Lower lobe of right lung (tissue), 2 donors: ENCODE results near the gene ACAP1. TPM values are rescaled to one million over a fixed set of nuclear protein-coding genes. Genes with fewer than 3 reads are reported as not detected.
A peak's percentile ranks its signal among the peaks of the same experiment; 100 is the strongest.

Experiments
- ATAC-seq, 2 donors: fragments of 200-7000 bp; cut with Tn5 transposase; one replicate each; pipeline ENCODE4 v1.9.1; 2020 to 2022; ENCODE audit warnings: mild to moderate bottlenecking in 2 of 2, moderate library complexity in 2 of 2
- DNase-seq: peaks from one replicate; pipeline ENCODE4 v3.0.0-alpha.2; 2020
- H3K27ac ChIP-seq: fragments of 200-600 bp; one replicate; pipeline ENCODE4 v1.8.0; 2022
- H3K27me3 ChIP-seq: fragments of 200-600 bp; one replicate; pipeline ENCODE4 v1.8.0; 2022; ENCODE audit warnings: low read depth
- H3K36me3 ChIP-seq: fragments of 200-600 bp; one replicate; pipeline ENCODE4 v1.8.0; 2022; ENCODE audit warnings: mild to moderate bottlenecking
- H3K4me1 ChIP-seq: fragments of 200-600 bp; one replicate; pipeline ENCODE4 v1.8.0; 2022
- H3K4me3 ChIP-seq: fragments of 200-600 bp; one replicate; pipeline ENCODE4 v1.8.0; 2022; ENCODE audit warnings: mild to moderate bottlenecking
- H3K9me3 ChIP-seq: fragments of 200-600 bp; one replicate; pipeline ENCODE4 v1.8.0; 2022
- CTCF ChIP-seq: fragments of 200-600 bp; IDR thresholded peaks from one replicate; pipeline ENCODE4 v1.8.0; 2022; ENCODE audit warnings: antibody characterized with exemption, mild to moderate bottlenecking
- intact Hi-C: fragments of 100-400 bp; cut with DNase I; formaldehyde crosslinking; loops from one replicate; pipeline ENCODE4 v1.11.0; 2022
- total RNA-seq: library from RNA; stranded (reverse); fragmentation: NEBNext Ultra II Directional; extraction: Animal tissue kit (Norgen Biotek cat#: 25700); gene quantifications from one replicate; pipeline ENCODE4 v1.2.1, GENCODE V29; 2021
- donor health status: DM: no; HTN: yes; CAD: no; lungs with severe emphysema.

ACAP1 gene
- total RNA-seq, 1 donor from 2014 or later = 26.5 TPM

- peak overlapping the region; percentile 96 for H3K27ac ChIP-seq
- peak; percentile 43 for TF ChIP-seq CTCF
- no peaks in the 10 kb centered on the region for H3K9me3 ChIP-seq
- ATAC-seq (no peak), DNase-seq (no peak)
- H3K4me3 ChIP-seq = peak overlapping the region; percentile 87
- H3K36me3 ChIP-seq = no peaks in the 10 kb centered on the region
- H3K4me1 ChIP-seq = peaks cover 57% of the 10 kb centered on the region
- intact Hi-C loops = no loop called here
- H3K27me3 ChIP-seq = no peaks in the 10 kb centered on the region
These were observed 16.2 kb downstream of the ACAP1 start for GRCh38 chr17:7352503-7352889.

- no peak for TF ChIP-seq CTCF
- DNase-seq (no peak), ATAC-seq (no peak)
- H3K27me3 ChIP-seq = no peaks in the 10 kb centered on the region
- H3K4me3 ChIP-seq = peak overlapping the region; percentile 87
- H3K27ac ChIP-seq = peak overlapping the region; percentile 96
- no peaks in the 10 kb centered on the region for H3K9me3 ChIP-seq
- H3K36me3 ChIP-seq = no peaks in the 10 kb centered on the region
- peaks cover 57% of the 10 kb centered on the region for H3K4me1 ChIP-seq
- intact Hi-C loops = no loop called here
These were observed 16.7 kb downstream of the ACAP1 start for GRCh38 chr17:7352910-7353635.

- ATAC-seq = no peak
- no peaks in the 10 kb centered on the region for H3K27me3 ChIP-seq
- peaks cover 50% of the 10 kb centered on the region for H3K4me1 ChIP-seq
- TF ChIP-seq CTCF = no peak
- DNase-seq = no peak
- intact Hi-C loops = no loop called here
- no peak overlapping the region for H3K27ac ChIP-seq
- no peaks in the 10 kb centered on the region for H3K36me3 ChIP-seq
- H3K4me3 ChIP-seq = no peak overlapping the region
- no peaks in the 10 kb centered on the region for H3K9me3 ChIP-seq
These were observed 18.0 kb downstream of the ACAP1 start for GRCh38 chr17:7354262-7354843.

- Histone ChIP-seq H3K27ac (no peak within 1 kb of the TSS), H3K9me3 (no peaks in the 10 kb centered on the region), H3K4me1 (peaks cover 43% of the 10 kb centered on the region), H3K4me3 (peak within 1 kb of the TSS; percentile 19), H3K27me3 (no peaks in the 10 kb centered on the region), H3K36me3 (no peaks in the 10 kb centered on the region)
- intact Hi-C loops = no loop called here
- ATAC-seq (no peak), DNase-seq (no peak)
- TF ChIP-seq CTCF = no peak
These were observed 18.7 kb downstream of the ACAP1 start, which contains the start of gene TMEM95 for GRCh38 chr17:7355053-7355452. TSS of gene TMEM95 (plus strand) at chr17:7355156. CDS start at chr17:7355205, 49 bp downstream.

GRCh38 chr17:7355573-7355972 is 19.2 kb downstream of the ACAP1 start:
- DNase-seq (no peak), ATAC-seq (no peak)
- Histone ChIP-seq H3K4me3 (no peak overlapping the region), H3K4me1 (peaks cover 38% of the 10 kb centered on the region), H3K36me3 (no peaks in the 10 kb centered on the region), H3K27me3 (no peaks in the 10 kb centered on the region), H3K9me3 (no peaks in the 10 kb centered on the region), H3K27ac (no peak overlapping the region)
- TF ChIP-seq CTCF = no peak
- intact Hi-C loops = no loop called here
